Testis (tissue), 3 donors: ENCODE measurements around the gene FAM171A1. TPM values are rescaled to one million over a fixed set of nuclear protein-coding genes. Genes with fewer than 3 reads are reported as not detected.

ENCODE experiments used
- DNase-seq: peaks from one replicate; pipeline ENCODE4 v3.0.0-alpha.2; 2019
- H3K27ac ChIP-seq, 2 donors: fragments of 200-600 bp; sonication (generic); one replicate each; pipeline ENCODE4 v1.5.1; 2019
- H3K27me3 ChIP-seq: fragments of 200-600 bp; sonication (generic); one replicate; pipeline ENCODE4 v1.5.1; 2019
- H3K36me3 ChIP-seq: fragments of 200-600 bp; sonication (generic); one replicate; pipeline ENCODE4 v1.5.1; 2017; ENCODE audit warnings: low read depth; ENCODE audit errors: missing control alignments
- H3K4me1 ChIP-seq: fragments of 200-600 bp; sonication (generic); one replicate; pipeline ENCODE4 v1.5.1; 2019
- H3K4me3 ChIP-seq, 2 donors: fragments of 200-600 bp; sonication (generic); one replicate each; pipeline ENCODE4 v1.5.1; 2017 to 2019
- H3K9me3 ChIP-seq: fragments of 200-600 bp; sonication (generic); one replicate; pipeline ENCODE4 v1.5.1; 2017
- POLR2A ChIP-seq: fragments of 450-650 bp; IDR thresholded peaks from one replicate; pipeline ENCODE4 v1.6.1; 2017; ENCODE audit warnings: antibody characterized with exemption, mild to moderate bottlenecking, moderate library complexity
- WGBS, 2 donors: methylation state at CpG; one replicate each; pipeline ENCODE4 v1.1.5; 2018; 5-methylcytosine and 5-hydroxymethylcytosine counted together
- intact Hi-C: fragments of 100-400 bp; cut with DNase I; formaldehyde crosslinking; loops from one replicate; pipeline ENCODE4 v1.15.1; 2023; ENCODE audit warnings: low total_unique reads
- polyA plus RNA-seq: library from polyadenylated mRNA; stranded (reverse); fragments of 350-450 nt; fragmentation: Illumina TruSeq; extraction: RNeasy Lipid Tissue Mini Kit (QIAGEN cat#74804); gene quantifications from one replicate; pipeline ENCODE4 v1.2.3, GENCODE V29; 2014; ENCODE audit warnings: low read depth, low replicate concordance; ENCODE audit not compliant: insufficient read depth
- total RNA-seq, 2 donors: library from RNA; depleted of rRNA; stranded (reverse); fragments of >200 nt; gene quantifications; one replicate each; pipeline ENCODE4 v1.2.3, GENCODE V29; 2016
- TF ChIP-seq, protein P1 (sequence below), 3 experiments: fragments of 450-650 bp in 2 of 3; fragments of 200-600 bp in 1 of 3; sonication (generic) in 1 of 3; IDR thresholded peaks; one replicate each; pipeline ENCODE4 v1.5.1; 2016 to 2019; ENCODE audit warnings: antibody characterized with exemption in 3 of 3, mild to moderate bottlenecking in 2 of 3, moderate library complexity in 1 of 3

Gene FAM171A1
- total and polyA plus RNA-seq, 3 donors from 2014 or later: 9.2 to 11.1 (median 10.8) TPM

DNA sequence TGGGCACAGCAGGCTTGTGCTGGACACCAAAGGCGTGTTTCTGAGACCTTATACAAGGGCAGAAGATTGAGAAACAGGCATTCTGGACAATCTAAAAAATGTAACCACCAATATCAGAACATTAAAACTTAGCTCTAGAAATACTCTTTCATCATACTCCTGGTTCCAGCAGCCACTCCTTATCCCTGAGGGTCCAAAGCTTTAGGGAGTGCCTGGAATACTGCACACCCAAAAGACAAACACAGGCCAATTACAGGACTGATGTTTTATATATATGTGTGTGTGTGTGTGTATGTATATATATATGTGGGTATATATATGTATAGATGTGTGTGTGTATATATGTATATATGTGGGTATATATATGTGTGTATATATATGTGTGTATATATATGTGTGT lies 39.6 kb downstream of the FAM171A1 start:
- no peaks in the 10 kb centered on the region for H3K9me3 ChIP-seq
- TF ChIP-seq, protein P1, sequence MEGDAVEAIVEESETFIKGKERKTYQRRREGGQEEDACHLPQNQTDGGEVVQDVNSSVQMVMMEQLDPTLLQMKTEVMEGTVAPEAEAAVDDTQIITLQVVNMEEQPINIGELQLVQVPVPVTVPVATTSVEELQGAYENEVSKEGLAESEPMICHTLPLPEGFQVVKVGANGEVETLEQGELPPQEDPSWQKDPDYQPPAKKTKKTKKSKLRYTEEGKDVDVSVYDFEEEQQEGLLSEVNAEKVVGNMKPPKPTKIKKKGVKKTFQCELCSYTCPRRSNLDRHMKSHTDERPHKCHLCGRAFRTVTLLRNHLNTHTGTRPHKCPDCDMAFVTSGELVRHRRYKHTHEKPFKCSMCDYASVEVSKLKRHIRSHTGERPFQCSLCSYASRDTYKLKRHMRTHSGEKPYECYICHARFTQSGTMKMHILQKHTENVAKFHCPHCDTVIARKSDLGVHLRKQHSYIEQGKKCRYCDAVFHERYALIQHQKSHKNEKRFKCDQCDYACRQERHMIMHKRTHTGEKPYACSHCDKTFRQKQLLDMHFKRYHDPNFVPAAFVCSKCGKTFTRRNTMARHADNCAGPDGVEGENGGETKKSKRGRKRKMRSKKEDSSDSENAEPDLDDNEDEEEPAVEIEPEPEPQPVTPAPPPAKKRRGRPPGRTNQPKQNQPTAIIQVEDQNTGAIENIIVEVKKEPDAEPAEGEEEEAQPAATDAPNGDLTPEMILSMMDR (IDR thresholded peaks at IDR 0.05): no peak
- TF ChIP-seq POLR2A: no peak

DNA sequence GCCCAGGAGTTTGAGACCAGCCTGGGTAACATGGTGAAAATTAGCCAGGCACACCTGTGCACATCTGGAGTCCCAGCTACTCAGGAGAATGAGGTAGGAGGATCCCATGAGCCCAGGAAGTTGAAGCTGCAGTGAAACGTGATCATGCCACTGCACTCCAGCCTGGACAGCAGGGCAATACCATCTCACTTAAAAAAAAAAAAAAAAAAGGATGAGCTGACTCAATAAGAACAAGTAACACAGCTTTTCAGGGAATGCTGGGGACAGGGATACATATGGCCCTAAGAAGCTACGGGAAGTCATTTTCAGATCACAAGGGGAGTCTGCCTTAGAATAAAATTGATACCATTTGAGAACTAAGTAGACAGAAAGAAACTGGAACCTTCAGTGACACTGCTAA lies 41.7 kb downstream of the FAM171A1 start:
- no peak for TF ChIP-seq POLR2A
- TF ChIP-seq, protein P1 (IDR thresholded peaks at IDR 0.05): no peak
- 55 to 77% methylated on average over 2 of the region's 2 CpGs for WGBS, 2 donors
- intact Hi-C loops: no loop called here

More for the DNA sequence above, 39.6 kb downstream of the FAM171A1 start:
- H3K4me3 ChIP-seq: no peak overlapping the region
- intact Hi-C loops: no loop called here
- 95 to 100% methylated on average over 1 of the region's 1 CpG for WGBS, 2 donors
- no peak for DNase-seq
- H3K4me1 ChIP-seq: no peaks in the 10 kb centered on the region
- no peaks in the 10 kb centered on the region for H3K27me3 ChIP-seq
- H3K36me3 ChIP-seq: no peaks in the 10 kb centered on the region
- H3K27ac ChIP-seq: no peak overlapping the region

DNA sequence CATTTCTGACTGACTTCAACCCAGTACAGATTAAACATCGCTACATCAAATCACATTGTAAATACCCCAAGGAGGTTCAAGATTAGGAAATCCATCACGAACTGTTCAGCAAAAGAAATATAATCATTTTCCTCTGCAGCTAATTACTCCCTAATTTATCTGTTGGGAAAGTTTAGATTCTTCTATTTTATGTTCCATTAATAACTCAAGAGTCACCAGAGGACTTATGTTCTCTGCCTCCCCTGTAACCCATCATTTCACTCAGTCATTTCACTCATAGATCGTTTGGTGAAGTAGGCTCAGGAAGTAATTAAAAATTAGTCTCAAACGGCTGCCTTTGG lies 45.2 kb downstream of the FAM171A1 start:
- no peaks in the 10 kb centered on the region for H3K36me3 ChIP-seq
- no peaks in the 10 kb centered on the region for H3K9me3 ChIP-seq
- TF ChIP-seq, protein P1 (IDR thresholded peaks at IDR 0.05): no peak
- no peak for TF ChIP-seq POLR2A
- peaks cover 5% of the 10 kb centered on the region for H3K4me1 ChIP-seq
- no peak overlapping the region for H3K27ac ChIP-seq
- WGBS, 2 donors: 71 to 74% methylated on average over 4 of the region's 4 CpGs
- H3K4me3 ChIP-seq: no peak overlapping the region
- intact Hi-C loops: no loop called here
- DNase-seq: no peak
- H3K27me3 ChIP-seq: no peaks in the 10 kb centered on the region

More for the DNA sequence above, 41.7 kb downstream of the FAM171A1 start:
- Histone ChIP-seq H3K27ac (no peak overlapping the region), H3K36me3 (no peaks in the 10 kb centered on the region), H3K9me3 (no peaks in the 10 kb centered on the region), H3K27me3 (no peaks in the 10 kb centered on the region), H3K4me3 (no peak overlapping the region), H3K4me1 (no peaks in the 10 kb centered on the region)
- DNase-seq: no peak

DNA sequence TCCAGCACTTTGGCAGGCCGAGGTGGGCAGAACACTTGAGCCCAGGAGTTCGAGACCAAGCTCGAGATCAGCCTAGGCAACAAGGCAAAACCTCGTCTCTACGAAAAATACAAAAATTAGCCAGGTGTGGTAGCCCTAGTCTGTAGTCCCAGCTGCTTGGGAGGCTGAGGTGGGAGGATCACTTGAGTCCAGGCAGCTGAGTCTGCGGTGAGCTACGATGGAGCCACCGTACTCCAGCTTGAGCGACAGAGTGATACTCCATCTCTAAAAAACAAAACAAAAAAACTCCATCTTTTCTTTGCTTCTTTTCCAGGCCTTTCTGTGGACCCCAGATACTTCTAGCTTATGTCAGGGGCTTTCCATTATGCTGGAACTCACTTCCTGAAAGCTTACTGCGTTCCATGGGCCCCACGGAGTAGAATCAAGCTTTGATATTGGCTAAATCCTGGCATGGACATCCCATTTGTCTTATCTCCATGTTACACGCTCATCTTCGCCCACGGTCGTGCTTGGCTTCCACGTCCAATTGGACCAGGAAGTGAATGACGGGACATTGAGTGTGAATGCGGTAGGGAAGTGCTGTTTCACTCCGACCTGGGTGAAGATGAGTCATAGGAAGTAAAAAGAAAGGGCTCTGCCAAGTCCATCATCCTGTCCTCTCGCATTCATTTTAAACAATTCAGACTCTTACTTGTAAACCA lies 45.7 kb downstream of the FAM171A1 start:
- Histone ChIP-seq H3K4me3 (no peak overlapping the region), H3K27me3 (no peaks in the 10 kb centered on the region), H3K27ac (no peak overlapping the region), H3K4me1 (peaks cover 5% of the 10 kb centered on the region), H3K9me3 (no peaks in the 10 kb centered on the region), H3K36me3 (no peaks in the 10 kb centered on the region)
- DNase-seq: no peak
- WGBS, 2 donors: 89 to 90% methylated on average over 20 of the region's 20 CpGs
- no peak for TF ChIP-seq POLR2A
- TF ChIP-seq, protein P1 (IDR thresholded peaks at IDR 0.05): no peak
- intact Hi-C loops: no loop called here

DNA sequence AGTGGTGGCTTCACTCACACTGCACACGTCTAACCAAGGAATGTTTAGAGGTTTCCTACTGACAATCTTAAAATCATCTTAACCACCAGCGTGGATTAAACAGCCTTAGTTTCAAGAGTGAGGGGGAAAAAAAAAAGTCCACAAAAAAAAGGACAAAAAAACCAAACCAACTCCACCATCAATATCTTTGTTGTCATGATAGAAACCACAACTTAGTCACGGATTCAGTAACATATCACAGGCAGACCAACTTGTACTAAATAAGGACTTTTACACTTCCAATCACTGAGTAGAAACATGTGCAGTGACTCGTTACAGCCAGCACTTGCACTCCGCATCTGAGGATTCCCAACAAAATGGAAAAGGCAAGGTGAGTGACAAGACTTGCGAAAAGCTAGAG lies 46.5 kb downstream of the FAM171A1 start:
- WGBS, 2 donors: 82 to 91% methylated on average over 6 of the region's 6 CpGs
- intact Hi-C loops: no loop called here

More for the DNA sequence above, 46.5 kb downstream of the FAM171A1 start:
- TF ChIP-seq POLR2A: no peak
- TF ChIP-seq, protein P1 (IDR thresholded peaks at IDR 0.05): no peak
- no peak for DNase-seq
- peaks cover 5% of the 10 kb centered on the region for H3K4me1 ChIP-seq
- no peak overlapping the region for H3K27ac ChIP-seq
- no peak overlapping the region for H3K4me3 ChIP-seq
- no peaks in the 10 kb centered on the region for H3K36me3 ChIP-seq
- H3K27me3 ChIP-seq: no peaks in the 10 kb centered on the region
- H3K9me3 ChIP-seq: no peaks in the 10 kb centered on the region
